22Rv1 (cell line): ENCODE measurements around the gene RAB11FIP3.

Experiments used
- CTCF ChIP-seq: fragments of 450-650 bp; IDR thresholded peaks from 2 replicates; pipeline ENCODE4 v1.5.1; 2017; ENCODE audit warnings: mild to moderate bottlenecking
- ZFX ChIP-seq: fragments of 450-650 bp; IDR thresholded peaks from 2 replicates; pipeline ENCODE4 v1.6.1; 2017; ENCODE audit warnings: antibody characterized with exemption, borderline replicate concordance

- no peak for TF ChIP-seq CTCF
- TF ChIP-seq ZFX, result no peak
Measured at GRCh38 chr16:377419-377951, 48.0 kb upstream of the RAB11FIP3 start.
